Activated T-cell treated with anti-CD3 and anti-CD28 coated beads, Interleukin-2, amount 50 U/mL, for 1 hour (primary cell): ENCODE measurements around the gene GH2.
A peak's percentile ranks its signal among the peaks of the same experiment; 100 is the strongest.
"Not testable (repeated sequence)": the region's sequence is repeated elsewhere in the genome, so short reads cannot be mapped to it uniquely, and the experiment has no call there.

Experiments used
- DNase-seq: peaks from one replicate; pipeline ENCODE4 v3.0.0-alpha.2; 2020

The GH2 gene

GRCh38 chr17:63871646-63872365, 9.9 kb downstream of the GH2 start:
- not testable (repeated sequence) for DNase-seq

DNA sequence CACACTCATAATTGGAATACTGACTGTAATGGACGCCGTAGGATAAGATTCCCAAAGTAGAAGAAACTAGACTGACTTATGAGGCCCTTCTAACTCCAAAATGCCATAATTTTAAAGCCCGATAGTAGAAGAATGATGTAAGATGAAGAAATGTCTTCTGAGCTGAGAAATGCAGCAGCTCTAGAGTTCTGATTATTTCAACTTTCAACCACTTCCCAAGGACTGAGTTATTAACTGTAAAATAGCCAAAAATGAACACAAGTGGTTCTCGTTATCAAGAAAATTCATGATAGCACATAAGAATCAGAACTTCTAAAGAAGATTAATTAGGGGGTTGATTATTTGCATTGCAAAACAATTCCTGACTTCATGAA, 11.5 kb downstream of the GH2 start:
- DNase-seq = not testable (repeated sequence)

DNA sequence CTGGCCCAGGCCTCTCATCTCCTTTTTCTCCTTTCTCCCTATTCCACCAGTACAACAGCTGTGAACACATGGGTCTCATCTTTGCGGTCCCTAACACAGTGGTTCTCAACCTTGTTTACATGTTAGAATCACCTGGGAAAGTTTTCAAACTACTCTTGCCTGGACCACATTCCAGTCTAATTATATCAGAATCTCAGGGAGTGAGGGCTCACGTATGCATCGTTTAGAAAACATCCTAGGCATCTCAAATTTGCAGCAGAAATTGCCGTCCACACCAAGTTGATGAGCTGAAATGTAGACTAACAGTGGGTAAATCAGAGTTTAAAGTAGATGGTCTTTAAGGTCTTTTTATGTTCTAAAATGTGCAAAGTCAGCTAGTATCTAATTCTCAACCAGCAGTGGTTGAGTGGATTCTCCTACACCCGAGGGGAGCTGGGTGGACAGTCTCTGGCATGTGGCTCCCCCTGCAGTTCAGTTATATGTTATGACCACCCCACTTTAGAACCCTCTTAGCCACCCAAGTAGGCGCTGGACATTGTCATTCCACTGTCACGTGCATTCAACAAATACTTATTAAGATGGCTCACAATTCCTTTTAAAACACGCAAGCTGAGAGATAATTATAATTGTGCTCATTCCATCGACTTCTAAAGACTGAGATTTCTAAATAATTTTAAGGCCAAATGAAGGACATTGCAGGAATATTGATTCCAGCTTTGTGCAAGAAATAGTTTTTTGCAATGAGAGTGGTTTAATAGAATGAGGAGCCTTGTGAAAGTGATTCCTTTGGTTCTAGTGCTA, 12.1 kb downstream of the GH2 start:
- not testable (repeated sequence) for DNase-seq

DNA sequence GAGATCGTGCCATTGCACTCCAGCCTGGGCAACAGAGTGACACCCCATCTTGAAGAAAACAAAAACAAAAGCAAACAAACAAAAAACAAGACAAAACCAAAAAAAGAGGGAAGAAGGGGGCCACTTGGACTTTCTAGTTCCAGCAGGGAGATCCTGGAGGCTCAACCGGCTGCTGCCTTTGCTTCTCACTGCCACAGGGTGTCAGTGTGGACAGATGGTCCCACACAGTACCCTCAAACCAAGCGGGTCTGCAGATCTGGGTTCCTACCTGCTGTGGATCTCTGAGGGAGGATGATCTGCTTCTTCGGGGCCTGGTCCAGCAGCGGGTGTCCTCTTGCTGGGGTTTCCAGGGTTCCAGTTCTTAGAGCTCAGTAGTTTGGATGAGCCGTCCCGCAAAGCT, 15.1 kb downstream of the GH2 start:
- DNase-seq = not testable (repeated sequence)

DNA sequence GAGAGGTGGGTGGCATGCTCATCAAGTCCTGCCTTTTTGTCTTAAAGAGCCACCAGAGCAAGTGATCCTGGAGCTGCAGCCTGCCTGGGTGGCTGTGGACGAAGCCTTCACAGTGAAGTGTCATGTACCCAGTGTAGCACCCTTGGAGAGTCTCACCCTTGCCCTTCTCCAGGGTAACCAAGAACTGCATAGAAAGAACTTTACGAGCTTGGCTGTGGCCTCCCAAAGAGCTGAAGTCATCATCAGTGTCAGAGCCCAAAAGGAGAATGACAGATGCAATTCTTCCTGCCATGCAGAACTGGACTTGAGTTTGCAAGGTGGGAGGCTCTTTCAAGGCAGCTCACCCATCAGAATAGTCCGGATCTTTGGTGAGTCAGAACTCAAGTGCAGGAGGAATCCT, 22.5 kb downstream of the GH2 start:
- DNase-seq = no peak

DNA sequence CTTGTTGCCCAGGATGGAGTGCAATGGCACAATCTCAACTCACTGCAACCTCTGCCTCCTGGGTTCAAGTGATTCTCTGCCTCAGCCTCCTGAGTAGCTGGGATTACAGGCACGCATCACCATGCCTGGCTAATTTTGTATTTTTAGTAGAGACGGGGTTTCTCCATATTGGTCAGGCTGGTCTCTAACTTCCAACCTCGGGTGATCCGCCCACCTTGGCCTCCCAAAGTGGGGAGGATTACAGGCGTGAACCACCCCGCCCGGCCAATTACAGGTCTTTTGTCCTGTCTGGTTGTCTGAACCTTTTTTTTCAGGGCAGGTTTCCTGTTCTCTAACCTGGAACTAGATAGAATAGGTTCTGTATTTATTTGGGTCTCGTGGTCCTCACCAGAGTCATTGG, 25.3 kb downstream of the GH2 start:
- DNase-seq = not testable (repeated sequence)

GRCh38 chr17:63855185-63855584, 26.6 kb downstream of the GH2 start:
- DNase-seq = no peak

DNA sequence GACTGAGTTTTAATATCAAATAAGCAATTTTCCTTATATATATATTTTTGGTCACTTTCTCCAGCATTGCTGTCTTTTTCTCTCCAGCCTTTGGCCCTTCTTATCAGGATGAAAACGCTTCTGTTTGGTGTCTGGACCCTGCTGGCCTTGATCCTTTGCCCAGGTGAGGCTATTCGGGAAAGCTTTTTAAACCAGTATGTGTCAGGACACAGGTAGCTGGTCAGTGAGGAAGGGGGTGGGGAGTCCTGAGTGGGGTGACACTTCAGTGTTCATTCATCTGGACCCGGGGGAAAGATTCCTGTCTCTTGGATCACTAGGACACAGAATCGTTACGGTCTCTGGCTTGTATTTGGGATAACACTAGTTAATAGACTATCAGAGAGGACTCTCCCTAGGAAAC, 27.0 kb downstream of the GH2 start:
- no peak for DNase-seq

DNA sequence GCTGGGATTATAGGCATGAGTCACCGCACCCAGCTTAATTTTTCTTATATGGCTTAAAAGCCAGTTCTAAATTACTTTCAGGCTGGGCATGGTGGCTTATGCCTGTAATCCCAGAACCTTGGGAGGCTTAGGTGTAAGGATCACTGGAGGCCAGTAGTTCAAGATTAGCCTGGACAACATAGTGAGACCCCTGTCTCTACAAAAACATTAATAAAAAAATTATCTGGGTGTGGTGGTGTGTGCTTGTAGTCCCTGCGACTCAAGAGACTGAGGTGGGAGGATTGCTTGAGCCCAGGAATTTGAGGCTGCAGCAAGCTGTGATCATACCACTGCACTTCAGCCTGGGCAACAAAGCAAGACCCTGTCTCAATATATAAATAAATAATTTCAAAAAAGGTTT, 28.5 kb downstream of the GH2 start:
- no peak for DNase-seq

DNA sequence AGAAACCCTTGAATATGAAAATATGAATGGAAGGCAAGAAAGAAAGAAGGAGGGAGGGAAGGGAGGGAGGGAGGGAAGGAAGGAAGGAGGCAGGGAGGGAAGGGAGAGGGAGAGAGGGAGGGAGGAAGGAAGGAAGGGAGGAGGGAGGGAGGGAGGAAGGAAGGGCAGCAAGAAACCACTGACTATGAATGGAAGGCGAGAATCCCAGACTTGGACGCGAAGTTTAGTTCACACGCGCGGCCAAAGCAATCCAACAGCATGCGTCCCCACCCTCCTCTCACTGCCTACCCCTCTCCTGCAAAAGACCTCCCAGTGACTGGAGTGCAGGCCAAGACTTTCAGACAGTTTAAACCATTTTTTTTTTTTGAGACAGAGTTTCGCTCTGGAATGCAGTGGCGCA, 31.3 kb downstream of the GH2 start:
- DNase-seq = no peak

GRCh38 chr17:63848834-63849689, 32.7 kb downstream of the GH2 start:
- DNase-seq = peak; percentile 97

- DNase-seq = no peak
These were observed 34.1 kb downstream of the GH2 start for GRCh38 chr17:63847525-63848249.

GRCh38 chr17:63845509-63845908, 36.2 kb downstream of the GH2 start:
- DNase-seq = no peak

- no peak for DNase-seq
These were observed 37.6 kb downstream of the GH2 start for GRCh38 chr17:63843910-63844677.

DNA sequence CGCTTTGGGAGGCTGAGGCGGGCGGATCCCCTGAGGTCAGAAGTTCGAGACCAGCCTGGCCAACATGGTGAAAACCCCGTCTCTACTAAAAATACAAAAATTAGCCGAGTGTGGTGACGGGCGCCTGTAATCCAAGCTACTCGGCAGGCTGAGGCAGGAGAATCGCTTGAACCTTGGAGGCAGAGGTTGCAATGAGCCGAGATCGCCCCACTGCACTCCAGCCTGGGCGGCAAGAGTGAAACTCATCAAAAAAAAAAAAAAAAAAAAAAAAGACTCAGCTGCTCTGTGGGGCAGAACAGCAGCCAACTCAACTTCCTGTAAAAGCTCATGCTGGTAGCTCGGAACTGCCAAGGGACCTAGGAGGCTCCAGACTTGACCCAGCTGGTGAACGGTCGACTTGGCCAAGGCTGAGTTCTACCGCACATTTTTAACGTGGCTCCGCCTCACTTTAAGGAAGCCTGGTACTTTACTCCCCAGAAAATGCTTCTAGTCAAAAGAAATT, 38.3 kb downstream of the GH2 start:
- not testable (repeated sequence) for DNase-seq

GRCh38 chr17:63842540-63843386, 39.0 kb downstream of the GH2 start, which contains the start of gene SMARCD2:
SMARCD2 (minus strand) TSS chr17:63842685; CDS start chr17:63842674, 11 bp downstream.
- DNase-seq = peak; percentile 99

DNA sequence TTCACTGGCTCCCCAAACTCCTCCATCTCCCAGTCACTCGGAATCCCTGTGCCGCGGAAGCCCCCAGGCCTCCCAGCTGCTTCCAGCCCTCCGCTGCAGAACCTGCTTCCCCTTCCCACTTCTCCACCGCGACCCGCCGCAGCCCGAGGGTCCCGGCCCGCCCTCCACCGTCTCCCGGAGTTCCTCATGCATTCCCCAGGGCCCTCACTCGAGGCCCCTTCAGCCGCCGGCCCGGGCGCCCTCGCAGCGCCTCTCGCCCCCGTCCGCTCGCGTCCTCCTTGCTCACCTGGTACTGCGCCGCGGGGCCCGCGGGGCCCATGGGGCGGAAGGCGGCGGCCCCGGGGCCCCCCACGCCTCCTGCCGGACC, 39.6 kb downstream of the GH2 start:
- no peak for DNase-seq

DNA sequence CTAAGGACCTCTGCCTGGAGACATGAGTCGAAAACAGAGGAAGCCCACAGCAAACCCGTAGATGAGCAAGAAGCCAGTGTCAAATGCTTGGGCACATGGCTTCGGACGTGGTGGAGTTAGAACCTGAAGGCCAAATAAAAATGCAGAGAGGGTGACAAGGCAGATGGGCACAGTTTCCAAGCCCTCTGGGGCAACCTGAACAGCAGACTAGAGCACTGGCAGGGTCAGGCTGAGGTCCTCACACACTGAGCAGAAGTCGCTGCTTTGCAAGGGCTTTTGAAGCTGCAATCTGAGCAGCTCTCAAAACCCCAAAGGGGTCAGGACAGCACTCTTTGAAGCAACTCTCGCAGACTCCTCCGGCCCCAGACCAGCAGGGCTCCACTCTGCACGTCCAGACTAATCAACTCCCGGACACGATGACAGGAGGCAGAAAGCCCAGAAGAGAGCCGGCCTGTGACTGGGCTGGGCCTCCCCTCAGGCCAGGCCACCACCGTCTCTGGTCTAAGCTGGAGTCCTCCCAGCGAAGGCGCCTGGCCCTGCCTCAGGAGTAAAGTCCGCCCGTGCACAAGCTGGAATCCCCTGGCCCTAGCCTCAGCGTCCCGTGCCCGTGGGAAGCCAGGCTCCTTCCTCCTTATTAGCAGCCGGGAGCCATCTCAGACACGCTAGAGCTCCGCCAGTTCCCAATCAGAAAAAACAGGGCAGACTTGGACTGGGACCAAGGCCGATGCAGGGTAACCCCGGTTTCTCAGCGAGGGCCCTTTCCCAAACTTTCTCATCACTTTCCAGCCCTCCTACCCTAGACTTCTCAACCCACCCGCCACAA, 40.2 kb downstream of the GH2 start:
- no peak for DNase-seq

- no peak for DNase-seq
These were observed 41.0 kb downstream of the GH2 start for GRCh38 chr17:63840591-63841349.
